Mesenchymal stem cell (in vitro differentiated cells and primary cell): ENCODE measurements around the gene TIMM17A.
"Not testable (repeated sequence)": the region's sequence is repeated elsewhere in the genome, so short reads cannot be mapped to it uniquely, and the experiment has no call there.

Experiments
- DNase-seq: peaks from one replicate; pipeline ENCODE4 v3.0.0-alpha.2; 2013
- H2AFZ ChIP-seq: one replicate; pipeline ENCODE4 v1.6.1; 2013; ENCODE audit warnings: low read depth, mild to moderate bottlenecking, control low read depth, inconsistent platforms, low read length, moderate library complexity
- H2AK5ac ChIP-seq: 2 replicates; pipeline ENCODE4 v1.6.1; 2013; ENCODE audit warnings: low read length, moderate library complexity, mild to moderate bottlenecking, inconsistent platforms; ENCODE audit not compliant: severe bottlenecking
- H2BK120ac ChIP-seq: one replicate; pipeline ENCODE4 v1.6.1; 2013; ENCODE audit warnings: low read depth, mild to moderate bottlenecking, inconsistent platforms, low read length, moderate library complexity
- H2BK12ac ChIP-seq, 2 experiments: one replicate each; pipeline ENCODE4 v1.6.1; 2013; ENCODE audit warnings: inconsistent platforms in 2 of 2, low read length in 2 of 2, mild to moderate bottlenecking in 2 of 2, moderate library complexity in 2 of 2, control low read depth in 1 of 2
- H2BK15ac ChIP-seq: one replicate; pipeline ENCODE4 v1.6.1; 2013; ENCODE audit warnings: mild to moderate bottlenecking, low read depth, inconsistent platforms; ENCODE audit not compliant: poor library complexity, severe bottlenecking
- H2BK5ac ChIP-seq: 2 replicates; pipeline ENCODE4 v1.6.1; 2013; ENCODE audit warnings: low read depth, mild to moderate bottlenecking, low read length, control low read depth, inconsistent platforms; ENCODE audit not compliant: poor library complexity, severe bottlenecking
- H3K14ac ChIP-seq, 2 experiments: one replicate each; pipeline ENCODE4 v1.6.1; 2013; ENCODE audit warnings: inconsistent platforms in 2 of 2, low read length in 2 of 2, control low read depth in 1 of 2, mild to moderate bottlenecking in 1 of 2, moderate library complexity in 1 of 2
- H3K18ac ChIP-seq, 2 experiments: one replicate each; pipeline ENCODE4 v1.6.1; 2013; ENCODE audit warnings: inconsistent platforms in 2 of 2, low read length in 2 of 2, control low read depth in 1 of 2, low read depth in 1 of 2, mild to moderate bottlenecking in 1 of 2
- H3K23ac ChIP-seq, 2 experiments: one replicate each; pipeline ENCODE4 v1.6.1; 2013; ENCODE audit warnings: inconsistent platforms in 2 of 2, low read length in 2 of 2, mild to moderate bottlenecking in 2 of 2, moderate library complexity in 2 of 2, control low read depth in 1 of 2
- H3K27ac ChIP-seq: 2 replicates; pipeline ENCODE4 v1.5.1; 2013; ENCODE audit warnings: mild to moderate bottlenecking, moderate library complexity, low read length, control low read depth, inconsistent platforms; ENCODE audit not compliant: poor library complexity, severe bottlenecking
- H3K27me3 ChIP-seq, 2 experiments: 2 replicates each; pipeline versions ENCODE4 v1.6.1 to v1.7.0; 2013; ENCODE audit warnings: low read length in 2 of 2, mild to moderate bottlenecking in 2 of 2, moderate library complexity in 2 of 2, control low read depth in 1 of 2, inconsistent platforms in 1 of 2; ENCODE audit not compliant: control insufficient read depth in 1 of 2, insufficient read depth in 1 of 2
- H3K36me3 ChIP-seq, 2 experiments: 2 replicates each; pipeline versions ENCODE4 v1.6.1 to v1.7.0; 2013; ENCODE audit warnings: low read length in 2 of 2, control low read depth in 1 of 2, inconsistent platforms in 1 of 2, low read depth in 1 of 2, mild to moderate bottlenecking in 1 of 2; ENCODE audit not compliant: insufficient read depth in 2 of 2, control insufficient read depth in 1 of 2
- H3K4ac ChIP-seq, 2 experiments: one replicate each; pipeline ENCODE4 v1.6.1; 2013; ENCODE audit warnings: inconsistent platforms in 2 of 2, low read length in 2 of 2, mild to moderate bottlenecking in 2 of 2, moderate library complexity in 2 of 2, control low read depth in 1 of 2, low read depth in 1 of 2
- H3K4me1 ChIP-seq: 2 replicates; pipeline ENCODE4 v1.6.1; 2013; ENCODE audit warnings: low read depth, low read length, control low read depth; ENCODE audit not compliant: control insufficient read depth, insufficient read depth
- H3K4me2 ChIP-seq: 2 replicates; pipeline ENCODE4 v1.6.1; 2013; ENCODE audit warnings: low read length, mild to moderate bottlenecking, inconsistent platforms; ENCODE audit not compliant: poor library complexity, severe bottlenecking
- H3K4me3 ChIP-seq, 2 experiments: 2 replicates each; pipeline versions ENCODE4 v1.5.1 to v1.7.0; 2013; ENCODE audit warnings: low read length in 2 of 2, mild to moderate bottlenecking in 2 of 2, control low read depth in 1 of 2, low read depth in 1 of 2; ENCODE audit not compliant: insufficient read depth in 1 of 2
- H3K79me1 ChIP-seq: replicated peaks from 2 replicates; pipeline ENCODE4 v1.6.1; 2013; ENCODE audit warnings: mild to moderate bottlenecking, control low read depth, low read length, inconsistent platforms; ENCODE audit not compliant: poor library complexity, severe bottlenecking
- H3K9ac ChIP-seq: 2 replicates; pipeline ENCODE4 v1.7.0; 2013; ENCODE audit warnings: mild to moderate bottlenecking, low read length, moderate library complexity
- H3K9me3 ChIP-seq: 2 replicates; pipeline ENCODE4 v1.7.0; 2013; ENCODE audit warnings: mild to moderate bottlenecking, low read length; ENCODE audit not compliant: control insufficient read depth
- H4K8ac ChIP-seq: one replicate; pipeline ENCODE4 v1.6.1; 2013; ENCODE audit warnings: inconsistent platforms, mild to moderate bottlenecking, low read length, moderate library complexity
- H4K91ac ChIP-seq: one replicate; pipeline ENCODE4 v1.6.1; 2013; ENCODE audit warnings: mild to moderate bottlenecking, low read length, inconsistent platforms
- WGBS: methylation state at CpG from one replicate; pipeline ENCODE4 v1.1.7; 2013; ENCODE audit warnings: mixed read lengths; 5-methylcytosine and 5-hydroxymethylcytosine counted together

TIMM17A gene

GRCh38 chr1:201940316-201940715 lies 15.0 kb upstream of the TIMM17A start:
- not testable (repeated sequence) for H3K4me3 ChIP-seq, H2BK5ac ChIP-seq, H3K18ac ChIP-seq, H3K9ac ChIP-seq, H2BK120ac ChIP-seq, H4K8ac ChIP-seq, H3K27ac ChIP-seq, H2BK15ac ChIP-seq, H2AFZ ChIP-seq, H3K4me2 ChIP-seq, H3K4me1 ChIP-seq, H3K14ac ChIP-seq, H3K23ac ChIP-seq, DNase-seq, H4K91ac ChIP-seq, H3K9me3 ChIP-seq, H3K27me3 ChIP-seq, H2AK5ac ChIP-seq, H3K36me3 ChIP-seq, H3K79me1 ChIP-seq, H3K4ac ChIP-seq
- 95% methylated on average over 10 of the region's 10 CpGs for WGBS
- peak overlapping the region in 1 of 2 experiments; percentile 79 for H2BK12ac ChIP-seq

- peak overlapping the region; percentile 89 for H4K8ac ChIP-seq
- peak overlapping the region; percentile 58 to 84 for H3K18ac ChIP-seq
- H3K4me1 ChIP-seq = peaks cover 14% of the 10 kb centered on the region
- no peak overlapping the region for H3K27ac ChIP-seq
- H3K9ac ChIP-seq = peak overlapping the region; percentile 57
- WGBS = 20% methylated on average over 12 of the region's 18 CpGs
- H3K4me2 ChIP-seq = no peak overlapping the region
- H3K4me3 ChIP-seq = peak overlapping the region in 1 of 2 experiments; percentile 46
- peak overlapping the region; percentile 85 for H2BK15ac ChIP-seq
- H2BK120ac ChIP-seq = peak overlapping the region; percentile 59
- H2BK5ac ChIP-seq = no peak overlapping the region
- peak overlapping the region; percentile 44 to 92 for H3K4ac ChIP-seq
- no peak overlapping the region for H3K23ac ChIP-seq
- H2BK12ac ChIP-seq = peak overlapping the region; percentile 47 to 63
- no peaks in the 10 kb centered on the region for H3K36me3 ChIP-seq
- H3K14ac ChIP-seq = peak overlapping the region in 1 of 2 experiments; percentile 2
- H3K9me3 ChIP-seq = no peaks in the 10 kb centered on the region
- peak overlapping the region; percentile 86 for H4K91ac ChIP-seq
- H3K79me1 ChIP-seq = no peaks in the 10 kb centered on the region
- no peak overlapping the region for H2AFZ ChIP-seq
- no peak overlapping the region for H2AK5ac ChIP-seq
- no peaks in the 10 kb centered on the region for H3K27me3 ChIP-seq
- DNase-seq = peak; percentile 41
Measured at GRCh38 chr1:201941420-201942128, 13.7 kb upstream of the TIMM17A start.

GRCh38 chr1:201942129-201942495 lies 13.2 kb upstream of the TIMM17A start:
- Histone ChIP-seq H3K18ac (peak overlapping the region; percentile 58 to 84), H3K27me3 (no peaks in the 10 kb centered on the region), H2AFZ (no peak overlapping the region), H2BK15ac (peak overlapping the region; percentile 85), H3K9ac (no peak overlapping the region), H3K4me1 (peaks cover 18% of the 10 kb centered on the region), H3K36me3 (no peaks in the 10 kb centered on the region), H3K4me2 (no peak overlapping the region), H3K14ac (peak overlapping the region in 1 of 2 experiments; percentile 2), H4K91ac (peak overlapping the region; percentile 86), H3K27ac (no peak overlapping the region), H3K4me3 (no peak overlapping the region), H2AK5ac (no peak overlapping the region), H3K9me3 (no peaks in the 10 kb centered on the region), H2BK5ac (no peak overlapping the region), H4K8ac (peak overlapping the region; percentile 89), H3K79me1 (no peaks in the 10 kb centered on the region), H3K23ac (no peak overlapping the region), H3K4ac (peak overlapping the region; percentile 44 to 92), H2BK12ac (peak overlapping the region in 1 of 2 experiments; percentile 71), H2BK120ac (peak overlapping the region; percentile 59)
- 97% methylated on average over 1 of the region's 1 CpG for WGBS
- no peak for DNase-seq

GRCh38 chr1:201944002-201944401 lies 11.3 kb upstream of the TIMM17A start:
- no peak overlapping the region for H2BK5ac ChIP-seq
- H3K4ac ChIP-seq = peak overlapping the region in 1 of 2 experiments; percentile 38
- no peaks in the 10 kb centered on the region for H3K27me3 ChIP-seq
- H3K9me3 ChIP-seq = no peaks in the 10 kb centered on the region
- no peak overlapping the region for H4K91ac ChIP-seq
- no peak for DNase-seq
- no peaks in the 10 kb centered on the region for H3K36me3 ChIP-seq
- H2BK12ac ChIP-seq = peak overlapping the region in 1 of 2 experiments; percentile 87
- peak overlapping the region in 1 of 2 experiments; percentile 85 for H3K4me3 ChIP-seq
- no peaks in the 10 kb centered on the region for H3K79me1 ChIP-seq
- H2AK5ac ChIP-seq = no peak overlapping the region
- no peak overlapping the region for H2AFZ ChIP-seq
- H2BK120ac ChIP-seq = no peak overlapping the region
- peak overlapping the region; percentile 84 for H3K9ac ChIP-seq
- H3K23ac ChIP-seq = no peak overlapping the region
- peaks cover 15% of the 10 kb centered on the region for H3K4me1 ChIP-seq
- H3K18ac ChIP-seq = no peak overlapping the region
- no peak overlapping the region for H3K4me2 ChIP-seq
- H3K14ac ChIP-seq = peak overlapping the region in 1 of 2 experiments; percentile 57
- no peak overlapping the region for H2BK15ac ChIP-seq
- 92% methylated on average over 5 of the region's 6 CpGs for WGBS
- no peak overlapping the region for H4K8ac ChIP-seq
- H3K27ac ChIP-seq = no peak overlapping the region
